A549 (cell line): ENCODE results near the gene GREB1. TPM values are rescaled to one million over a fixed set of nuclear protein-coding genes. Genes with fewer than 3 reads are reported as not detected.

Source experiments
- ATAC-seq, 2 experiments: fragments of 200-7000 bp in 1 of 2; fragments of >200 bp in 1 of 2; cut with Nextera tagmentation in 1 of 2; cut with Tn5 transposase in 1 of 2; 3 replicates each; pipeline versions ENCODE4 v1.8.0 to v1.9.1; 2018 to 2020; ENCODE audit warnings: mild to moderate bottlenecking in 1 of 2, moderate library complexity in 1 of 2
- CTCF ChIA-PET: fragments of 300-600 bp; sonication (Branson Sonifier 250); formaldehyde crosslinking; extraction: SDS; loops from one replicate; lab custom pipeline; 2021; ENCODE audit warnings: antibody characterized with exemption, inconsistent platforms; lab: Yijun Ruan, JAX
- POLR2A ChIA-PET: fragments of 350-600 bp; formaldehyde crosslinking; extraction: SDS; loops from one replicate; lab custom pipeline; 2021; ENCODE audit warnings: antibody characterized with exemption, inconsistent platforms; lab: Yijun Ruan, JAX
- DNase-seq, 2 experiments: peaks; one replicate each; pipeline versions ENCODE4 v3.0.0 to v3.0.0-alpha.2; 2011 to 2016; ENCODE audit warnings: low read depth in 1 of 2, low spot score in 1 of 2
- FAIRE-seq: peaks from 2 replicates; lab custom pipeline; 2011; peaks lifted over from hg19 to GRCh38; lab: Jason Lieb, UNC
- H3K27ac ChIP-seq, 2 experiments: fragments of >200 bp; sonication (Bioruptor Twin); formaldehyde crosslinking; 3 replicates each; pipeline ENCODE4 v1.5.1; 2016 to 2017
- H3K4me1 ChIP-seq: fragments of >200 bp; sonication (Bioruptor Twin); formaldehyde crosslinking; 3 replicates; pipeline ENCODE4 v1.6.1; 2016
- H3K4me2 ChIP-seq: fragments of >200 bp; sonication (Bioruptor Twin); formaldehyde crosslinking; 3 replicates; pipeline ENCODE4 v1.6.1; 2016
- H3K4me3 ChIP-seq: fragments of >200 bp; sonication (Bioruptor Twin); formaldehyde crosslinking; 3 replicates; pipeline ENCODE4 v1.5.1; 2016
- H3K9me3 ChIP-seq: fragments of >200 bp; sonication (Bioruptor Twin); formaldehyde crosslinking; 3 replicates; pipeline ENCODE4 v1.6.1; 2016
- CBX8 ChIP-seq: fragments of 200-600 bp; sonication (generic); IDR thresholded peaks from 2 replicates; pipeline ENCODE4 v1.6.1; 2016
- ELK1 ChIP-seq: fragments of 150-350 bp; IDR thresholded peaks from 2 replicates; pipeline ENCODE4 v1.6.1; 2014; ENCODE audit warnings: low read depth, mild to moderate bottlenecking, low read length
- EP300 ChIP-seq, 2 experiments: fragments of >200 bp; sonication (Bioruptor Twin); formaldehyde crosslinking; IDR thresholded peaks; 2 replicates in 1 of 2; 3 replicates in 1 of 2; pipeline ENCODE4 v1.6.1; 2016 to 2017
- ESRRA ChIP-seq: fragments of 150-350 bp; IDR thresholded peaks from 2 replicates; pipeline ENCODE4 v1.6.1; 2014; ENCODE audit warnings: mild to moderate bottlenecking, low read length, borderline replicate concordance
- FOSB ChIP-seq: fragments of 250-450 bp; sonication (Bioruptor Pico); IDR thresholded peaks from 2 replicates; pipeline ENCODE4 v1.5.0; 2020; ENCODE audit warnings: mild to moderate bottlenecking, moderate library complexity
- FOSL2 ChIP-seq, 2 experiments: fragments of 450-650 bp in 1 of 2; fragments of >200 bp in 1 of 2; sonication (Bioruptor Twin) in 1 of 2; formaldehyde crosslinking; IDR thresholded peaks; 2 replicates each; pipeline versions ENCODE4 v1.5.0 to v1.6.1; 2016 to 2020; ENCODE audit warnings: mild to moderate bottlenecking in 1 of 2, moderate library complexity in 1 of 2
- FOXS1 ChIP-seq: fragments of 250-450 bp; sonication (Bioruptor Pico); IDR thresholded peaks from 2 replicates; pipeline ENCODE4 v1.5.0; 2020; ENCODE audit warnings: mild to moderate bottlenecking, moderate library complexity
- GATA3 ChIP-seq: IDR thresholded peaks from 2 replicates; pipeline ENCODE4 v1.6.1; 2012; ENCODE audit warnings: borderline replicate concordance
- HES2 ChIP-seq: fragments of >200 bp; sonication (Bioruptor Twin); formaldehyde crosslinking; IDR thresholded peaks from 2 replicates; pipeline ENCODE4 v1.6.1; 2016
- HMGXB4 ChIP-seq: fragments of 250-450 bp; sonication (Bioruptor Pico); IDR thresholded peaks from 2 replicates; pipeline ENCODE4 v1.5.0; 2021; ENCODE audit warnings: mild to moderate bottlenecking, moderate library complexity, borderline replicate concordance
- JUNB ChIP-seq: fragments of >200 bp; sonication (Bioruptor Twin); formaldehyde crosslinking; IDR thresholded peaks from 2 replicates; pipeline ENCODE4 v1.6.1; 2016
- KDM1A ChIP-seq: fragments of 200-600 bp; sonication (generic); IDR thresholded peaks from 2 replicates; pipeline ENCODE4 v1.6.1; 2016; ENCODE audit warnings: low read depth, mild to moderate bottlenecking
- MAFK ChIP-seq: fragments of 450-650 bp; IDR thresholded peaks from 2 replicates; pipeline ENCODE4 v1.6.1; 2014; ENCODE audit not compliant: partially characterized antibody
- MYC ChIP-seq: IDR thresholded peaks from 2 replicates; pipeline ENCODE4 v1.6.1; 2012; ENCODE audit warnings: mild to moderate bottlenecking, inconsistent platforms, low read length, improper control_type of control experiment, borderline replicate concordance
- PBX3 ChIP-seq: IDR thresholded peaks from 2 replicates; pipeline ENCODE4 v1.6.1; 2012
- POLR2AphosphoS2 ChIP-seq: conservative IDR thresholded peaks from 2 replicates; pipeline ENCODE4 v1.6.1; 2012; ENCODE audit warnings: low read length, improper control_type of control experiment, inconsistent platforms
- RAD21 ChIP-seq, 2 experiments: fragments of >200 bp in 1 of 2; sonication (Bioruptor Twin) in 1 of 2; formaldehyde crosslinking in 1 of 2; IDR thresholded peaks in 1 of 2; conservative IDR thresholded peaks in 1 of 2; 2 replicates in 1 of 2; 3 replicates in 1 of 2; pipeline ENCODE4 v1.6.1; 2012 to 2018; ENCODE audit warnings: inconsistent platforms in 1 of 2
- TFCP2L1 ChIP-seq: fragments of 250-450 bp; sonication (Bioruptor Pico); IDR thresholded peaks from 2 replicates; pipeline ENCODE4 v1.5.0; 2021; ENCODE audit warnings: mild to moderate bottlenecking
- USF2 ChIP-seq: fragments of 450-650 bp; IDR thresholded peaks from 2 replicates; pipeline ENCODE4 v1.6.1; 2014; ENCODE audit warnings: antibody characterized with exemption
- WGBS: methylation state at CpG from one replicate; pipeline ENCODE4 v1.1.6; 2017; ENCODE audit errors: missing lambda C conversion rate; 5-methylcytosine and 5-hydroxymethylcytosine counted together
- polyA plus RNA-seq, 4 experiments: library from polyadenylated mRNA; depleted of rRNA in 3 of 4; stranded (reverse); fragments of >200 nt; fragmentation: RNase III in 1 of 4; extraction: RNeasy Plus Mini Kit Qiagen cat#74134 plus additional on column Dnase treatment in 1 of 4; gene quantifications; 2 replicates in 3 of 4; 3 replicates in 1 of 4; pipeline ENCODE4 v1.2.3, GENCODE V29; 2011 to 2017

Gene GREB1
- polyA plus RNA-seq, 2 of the 4 experiments (the other 2 are of a cell fraction): 1.1 to 1.3 TPM

GRCh38 chr2:11577101-11577883 is 43.4 kb downstream of the GREB1 start:
- POLR2A ChIA-PET: no interaction called here
- Histone ChIP-seq H3K9me3 (no peaks in the 10 kb centered on the region), H3K27ac (no peak overlapping the region), H3K4me3 (no peak overlapping the region), H3K4me2 (no peak overlapping the region), H3K4me1 (peaks cover 3% of the 10 kb centered on the region; the same call in 1 of the 3 replicates)
- CTCF ChIA-PET: interaction anchor here (1.2 to 12.9 kb wide), 5 partner anchors 8 to 446 kb away, joined by 4 to 350 read pairs (median 21); a partner anchor contains a TSS
- 75% methylated on average over 13 of the region's 14 CpGs for WGBS
- no peak for TF ChIP-seq PBX3
- TF ChIP-seq POLR2AphosphoS2: no peak
- TF ChIP-seq FOSB (CRISPR knock-in tag): no peak
- TF ChIP-seq USF2: no peak
- TF ChIP-seq EP300 (IDR thresholded peaks at IDR 0.05): no peak
- TF ChIP-seq JUNB: no peak
- no peak for TF ChIP-seq FOSL2 (IDR thresholded peaks at IDR 0.05)
- TF ChIP-seq FOSL2 (CRISPR knock-in tag; IDR thresholded peaks at IDR 0.05): no peak
- no peak for TF ChIP-seq MYC
- no peak for TF ChIP-seq HMGXB4 (CRISPR knock-in tag)
- no peak for TF ChIP-seq ESRRA
- no peak for TF ChIP-seq KDM1A
- no peak for TF ChIP-seq HES2
- TF ChIP-seq CBX8: no peak
- TF ChIP-seq FOXS1 (CRISPR knock-in tag): no peak
- TF ChIP-seq ELK1: no peak
- TF ChIP-seq TFCP2L1: no peak
- no peak for TF ChIP-seq RAD21 (conservative IDR thresholded peaks at IDR 0.05 in 1 of 2, IDR thresholded peaks at IDR 0.05 in 1 of 2)
- TF ChIP-seq GATA3: no peak
- no peak for DNase-seq
- FAIRE-seq: no peak
- ATAC-seq: no peak

GRCh38 chr2:11578081-11578948 is 44.5 kb downstream of the GREB1 start:
- ChIA-PET POLR2A (no interaction called here), CTCF (interaction anchor here (1.1 to 12.9 kb wide), 5 partner anchors 9 to 447 kb away, joined by 3 to 350 read pairs (median 21); a partner anchor contains a TSS)
- no peak overlapping the region for H3K4me2 ChIP-seq
- H3K9me3 ChIP-seq: no peaks in the 10 kb centered on the region
- H3K4me1 ChIP-seq: peaks cover 12% of the 10 kb centered on the region; the same call in 2 of the 3 replicates
- no peak for DNase-seq
- no peak overlapping the region for H3K4me3 ChIP-seq
- 67% methylated on average over 22 of the region's 22 CpGs for WGBS
- peak; percentile 85 for TF ChIP-seq MAFK
- TF ChIP-seq EP300 (IDR thresholded peaks at IDR 0.05): no peak
- H3K27ac ChIP-seq: no peak overlapping the region
- no peak for ATAC-seq
- no peak for FAIRE-seq
